Stimulated activated naive CD8-positive, alpha-beta T cell treated with anti-CD3 and anti-CD28 coated beads, Interleukin-15, amount 100 ng/mL, for 72 hours (primary cell): ENCODE data around the gene SLC12A7.

Experiments used
- ATAC-seq: fragments of 150-1000 bp; cut with Tn5 transposase; 2 replicates; pipeline ENCODE4 v1.10.0; 2021; ENCODE audit warnings: mild to moderate bottlenecking, moderate library complexity
- DNase-seq, 2 donors: peaks; one replicate each; pipeline ENCODE4 v3.0.0; 2021 to 2022
- H3K27ac Mint-ChIP-seq, 2 donors: one replicate each; pipeline ENCODE4 v1.8.0; 2022; ENCODE audit warnings: mild to moderate bottlenecking in 2 of 2, mixed read lengths in 2 of 2, moderate library complexity in 2 of 2
- H3K27me3 Mint-ChIP-seq: one replicate; pipeline ENCODE4 v1.8.0; 2022; ENCODE audit warnings: mixed read lengths
- H3K4me1 Mint-ChIP-seq: one replicate; pipeline ENCODE4 v1.8.0; 2022; ENCODE audit warnings: mild to moderate bottlenecking, mixed read lengths
- H3K4me3 Mint-ChIP-seq, 2 donors: one replicate each; pipeline ENCODE4 v1.8.0; 2022; ENCODE audit warnings: mild to moderate bottlenecking in 2 of 2, mixed read lengths in 2 of 2, moderate library complexity in 1 of 2
- H3K9me3 Mint-ChIP-seq, 2 donors: one replicate each; pipeline ENCODE4 v1.8.0; 2022; ENCODE audit warnings: mixed read lengths in 2 of 2

The SLC12A7 gene

GRCh38 chr5:1121891-1122290, 10.0 kb upstream of the SLC12A7 start:
- no peaks in the 10 kb centered on the region for H3K9me3 Mint-ChIP-seq
- H3K4me3 Mint-ChIP-seq, result no peak overlapping the region
- peaks cover 7% of the 10 kb centered on the region for H3K27me3 Mint-ChIP-seq
- ATAC-seq (peak; percentile 20), DNase-seq (no peak)
- H3K27ac Mint-ChIP-seq, result no peak overlapping the region
- H3K4me1 Mint-ChIP-seq, result peaks cover 15% of the 10 kb centered on the region

- Mint-ChIP-seq H3K4me1 (peaks cover 15% of the 10 kb centered on the region), H3K27me3 (peaks cover 7% of the 10 kb centered on the region)
- DNase-seq, result no peak
Observed at GRCh38 chr5:1121044-1121443, 9.2 kb upstream of the SLC12A7 start.

GRCh38 chr5:1120236-1120999, 8.6 kb upstream of the SLC12A7 start:
- peaks cover 15% of the 10 kb centered on the region for H3K4me1 Mint-ChIP-seq
- DNase-seq (no peak), ATAC-seq (no peak)
- H3K9me3 Mint-ChIP-seq, result no peaks in the 10 kb centered on the region
- no peak overlapping the region for H3K27ac Mint-ChIP-seq
- H3K4me3 Mint-ChIP-seq, result no peak overlapping the region
- H3K27me3 Mint-ChIP-seq, result peaks cover 7% of the 10 kb centered on the region

More at GRCh38 chr5:1121044-1121443, 9.2 kb upstream of the SLC12A7 start:
- no peak overlapping the region for H3K4me3 Mint-ChIP-seq
- H3K9me3 Mint-ChIP-seq, result no peaks in the 10 kb centered on the region
- H3K27ac Mint-ChIP-seq, result no peak overlapping the region
- no peak for ATAC-seq

GRCh38 chr5:1119312-1119831, 7.5 kb upstream of the SLC12A7 start:
- no peaks in the 10 kb centered on the region for H3K9me3 Mint-ChIP-seq
- ATAC-seq, result peak; percentile 6
- no peak overlapping the region for H3K27ac Mint-ChIP-seq
- no peak overlapping the region for H3K4me3 Mint-ChIP-seq
- H3K27me3 Mint-ChIP-seq, result peaks cover 7% of the 10 kb centered on the region
- no peak for DNase-seq
- H3K4me1 Mint-ChIP-seq, result peaks cover 15% of the 10 kb centered on the region

GRCh38 chr5:1118738-1119137, 6.9 kb upstream of the SLC12A7 start:
- H3K27me3 Mint-ChIP-seq, result peaks cover 7% of the 10 kb centered on the region
- H3K4me1 Mint-ChIP-seq, result peaks cover 15% of the 10 kb centered on the region
- no peak overlapping the region for H3K27ac Mint-ChIP-seq
- no peak overlapping the region for H3K4me3 Mint-ChIP-seq
- no peaks in the 10 kb centered on the region for H3K9me3 Mint-ChIP-seq
- DNase-seq (no peak), ATAC-seq (peak; percentile 34)

- H3K4me1 Mint-ChIP-seq, result peaks cover 15% of the 10 kb centered on the region
- DNase-seq, result no peak
- peaks cover 7% of the 10 kb centered on the region for H3K27me3 Mint-ChIP-seq
- H3K9me3 Mint-ChIP-seq, result no peaks in the 10 kb centered on the region
- peak overlapping the region in 1 of 2 donors; percentile 21 for H3K27ac Mint-ChIP-seq
- ATAC-seq, result peak; percentile 45
- no peak overlapping the region for H3K4me3 Mint-ChIP-seq
Observed at GRCh38 chr5:1118231-1118698, 6.4 kb upstream of the SLC12A7 start.

GRCh38 chr5:1116977-1117376, 5.1 kb upstream of the SLC12A7 start:
- Mint-ChIP-seq H3K27me3 (peaks cover 7% of the 10 kb centered on the region), H3K9me3 (no peaks in the 10 kb centered on the region), H3K4me3 (no peak overlapping the region), H3K4me1 (peaks cover 15% of the 10 kb centered on the region), H3K27ac (no peak overlapping the region)
- DNase-seq, result no peak
- no peak for ATAC-seq

GRCh38 chr5:1116109-1116740, 4.4 kb upstream of the SLC12A7 start:
- no peaks in the 10 kb centered on the region for H3K9me3 Mint-ChIP-seq
- H3K4me1 Mint-ChIP-seq, result peaks cover 15% of the 10 kb centered on the region
- no peak overlapping the region for H3K4me3 Mint-ChIP-seq
- DNase-seq, result no peak
- peaks cover 7% of the 10 kb centered on the region for H3K27me3 Mint-ChIP-seq
- ATAC-seq, result no peak
- H3K27ac Mint-ChIP-seq, result no peak overlapping the region

- H3K4me1 Mint-ChIP-seq, result peaks cover 23% of the 10 kb centered on the region
- no peak for DNase-seq
- no peak for ATAC-seq
- peaks cover 3% of the 10 kb centered on the region for H3K27me3 Mint-ChIP-seq
- no peak overlapping the region for H3K4me3 Mint-ChIP-seq
- no peaks in the 10 kb centered on the region for H3K9me3 Mint-ChIP-seq
- H3K27ac Mint-ChIP-seq, result no peak overlapping the region
Observed at GRCh38 chr5:1115123-1115815, 3.4 kb upstream of the SLC12A7 start.

GRCh38 chr5:1113805-1114586, 2.1 kb upstream of the SLC12A7 start:
- no peaks in the 10 kb centered on the region for H3K9me3 Mint-ChIP-seq
- peaks cover 36% of the 10 kb centered on the region for H3K4me1 Mint-ChIP-seq
- H3K27me3 Mint-ChIP-seq, result no peaks in the 10 kb centered on the region
- H3K27ac Mint-ChIP-seq, result no peak overlapping the region
- DNase-seq (no peak), ATAC-seq (no peak)
- H3K4me3 Mint-ChIP-seq, result no peak overlapping the region

- ATAC-seq, result no peak
- Mint-ChIP-seq H3K27me3 (no peaks in the 10 kb centered on the region), H3K4me1 (peaks cover 36% of the 10 kb centered on the region), H3K27ac (no peak overlapping the region), H3K9me3 (no peaks in the 10 kb centered on the region), H3K4me3 (no peak overlapping the region)
- no peak for DNase-seq
Observed at GRCh38 chr5:1113332-1113690, 1.4 kb upstream of the SLC12A7 start.

- Mint-ChIP-seq H3K9me3 (no peaks in the 10 kb centered on the region), H3K27ac (peak overlapping the region in 1 of 2 donors; percentile 82), H3K27me3 (no peaks in the 10 kb centered on the region), H3K4me1 (peaks cover 36% of the 10 kb centered on the region), H3K4me3 (peak overlapping the region; percentile 38 to 49)
- ATAC-seq (no peak), DNase-seq (no peak)
Observed at GRCh38 chr5:1112596-1113331, 901 bp upstream of the SLC12A7 start.

GRCh38 chr5:1111241-1111726, 579 bp downstream of the SLC12A7 start:
- peak overlapping the region; percentile 94 to 96 for H3K4me3 Mint-ChIP-seq
- peaks cover 48% of the 10 kb centered on the region for H3K4me1 Mint-ChIP-seq
- peak; percentile 25 for ATAC-seq
- H3K27me3 Mint-ChIP-seq, result no peaks in the 10 kb centered on the region
- peak overlapping the region; percentile 89 to 95 for H3K27ac Mint-ChIP-seq
- no peaks in the 10 kb centered on the region for H3K9me3 Mint-ChIP-seq
- no peak for DNase-seq
